Measurements from ENCODE around the gene PLA2R1.

PLA2R1 gene

DNA sequence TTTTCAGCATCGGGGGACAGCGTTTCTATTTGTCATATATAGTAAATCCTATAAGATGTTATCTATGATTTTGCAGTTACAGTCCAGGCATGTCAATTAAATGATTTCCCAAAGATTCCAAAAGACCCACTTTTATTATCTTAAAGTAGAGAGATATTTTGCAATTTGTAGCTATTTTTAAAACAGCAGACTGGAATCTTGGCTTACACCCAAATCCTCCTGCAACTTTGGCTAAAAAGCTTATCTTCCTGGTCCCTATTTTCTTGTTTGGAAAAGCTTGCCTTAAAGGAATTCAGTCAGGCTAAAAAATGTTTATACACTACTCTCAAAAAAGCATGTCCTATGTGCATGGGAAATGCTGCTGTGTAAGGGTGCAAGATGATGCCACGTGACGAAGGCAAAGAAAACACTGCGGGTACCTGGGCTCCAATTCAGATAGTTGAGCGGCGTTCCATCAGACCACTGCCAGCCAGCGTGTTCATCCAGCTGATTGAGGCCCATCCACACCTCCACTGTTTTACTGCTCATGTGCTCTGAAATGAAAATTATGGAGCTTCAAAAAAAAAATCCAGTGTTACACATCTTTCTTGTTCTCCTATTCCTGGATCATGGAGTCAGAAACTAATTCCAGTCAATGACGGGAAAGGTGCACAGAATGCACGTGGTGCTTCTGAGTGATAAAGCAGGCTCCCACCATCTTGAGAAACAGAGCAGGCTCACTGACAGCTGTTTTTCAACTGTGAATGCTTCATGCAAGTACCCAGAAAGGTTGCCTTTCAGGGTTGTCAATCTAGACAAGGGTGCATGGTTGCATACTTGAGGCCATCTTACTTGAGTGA is 33.8 kb downstream of the PLA2R1 start:
- DNase-seq, result no peak

DNA sequence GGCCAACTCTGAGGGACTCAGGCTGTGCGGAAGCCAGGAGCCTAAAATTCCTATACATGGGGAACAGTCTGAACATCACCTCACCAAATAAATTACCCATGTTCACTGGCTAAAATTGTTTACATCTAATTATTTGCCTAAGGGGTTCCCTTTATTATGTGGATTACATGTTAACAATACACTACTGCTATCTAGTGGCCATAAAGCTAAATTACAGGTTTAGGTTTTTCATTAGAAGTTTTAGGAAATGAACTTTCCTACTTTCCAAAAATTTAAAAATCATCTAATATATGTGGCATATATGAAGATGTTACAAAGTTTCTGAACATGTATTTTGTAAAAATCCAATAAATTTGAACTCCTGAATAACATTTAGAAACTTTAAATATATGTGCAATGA is 40.3 kb downstream of the PLA2R1 start:
- no peak for DNase-seq

DNA sequence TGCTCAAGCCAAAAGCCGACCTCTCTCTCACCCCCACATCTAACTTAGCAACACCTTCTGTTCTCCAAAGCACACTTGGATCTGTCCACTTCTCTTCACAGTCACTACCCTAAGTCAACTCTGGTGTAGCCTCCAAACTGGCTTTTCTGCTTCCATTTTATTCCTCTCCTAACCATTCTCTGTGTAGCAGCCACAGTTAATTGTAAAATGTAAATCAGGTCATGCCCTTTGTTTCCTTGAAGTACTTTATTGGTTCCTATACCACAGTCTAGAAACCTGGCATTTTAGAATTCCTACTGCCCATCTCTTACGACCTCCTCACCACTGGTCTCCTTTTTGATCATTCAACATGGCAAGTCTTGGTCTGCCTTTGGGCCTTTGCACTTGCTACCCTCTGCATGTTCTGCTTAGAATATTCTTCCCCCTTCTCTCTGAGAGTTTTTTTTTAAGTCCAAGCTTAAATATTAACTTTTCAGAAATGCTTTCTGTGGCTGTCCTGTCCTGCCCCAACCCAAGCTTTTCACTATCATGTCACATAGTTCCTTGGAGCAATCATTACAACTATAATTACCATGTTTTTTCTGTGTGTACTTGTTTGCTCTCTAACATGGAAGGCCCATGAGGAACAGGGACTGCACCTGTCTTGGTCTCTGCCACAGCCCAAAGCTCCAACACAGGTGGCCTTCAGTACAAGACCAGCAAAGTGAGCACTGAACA is 42.9 kb downstream of the PLA2R1 start:
- no peak for DNase-seq

DNA sequence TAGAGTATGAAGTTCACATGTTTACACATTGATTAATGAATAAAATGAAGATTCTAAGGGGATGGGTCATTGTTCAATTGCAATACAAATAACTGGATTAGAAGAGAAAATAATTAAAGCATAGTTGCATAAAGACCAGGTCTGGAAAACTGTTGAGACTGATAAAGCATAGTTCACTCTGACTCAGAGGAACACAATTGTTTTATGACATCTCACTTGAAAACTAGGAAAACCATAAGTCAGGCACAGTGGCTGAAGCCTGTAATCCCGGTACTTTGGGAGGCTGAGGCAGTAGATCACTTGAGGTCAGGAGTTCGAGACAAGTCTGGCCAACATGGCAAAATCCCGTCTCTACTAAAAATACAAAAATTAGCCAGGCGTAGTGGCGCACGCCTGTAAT is 46.7 kb downstream of the PLA2R1 start:
- DNase-seq, result no peak

DNA sequence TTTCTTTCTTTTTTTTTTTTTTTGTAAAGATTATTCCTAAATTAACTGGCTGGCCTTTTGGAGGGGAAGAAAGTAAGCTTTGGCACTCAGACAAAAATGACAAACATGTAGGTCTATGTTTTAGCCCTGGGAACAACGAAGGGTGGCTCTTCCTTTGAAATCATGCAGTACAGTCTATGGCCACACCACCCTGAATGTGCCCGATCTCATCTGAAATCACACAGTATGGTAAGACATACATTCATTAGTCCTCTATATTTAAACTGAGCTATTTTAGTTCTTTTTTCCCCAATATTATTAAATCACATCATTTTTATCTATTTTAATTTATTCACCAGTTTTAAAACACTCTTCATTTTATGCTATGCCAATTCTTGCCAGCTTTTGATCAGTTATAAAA is 48.2 kb downstream of the PLA2R1 start:
- no peak for DNase-seq

DNA sequence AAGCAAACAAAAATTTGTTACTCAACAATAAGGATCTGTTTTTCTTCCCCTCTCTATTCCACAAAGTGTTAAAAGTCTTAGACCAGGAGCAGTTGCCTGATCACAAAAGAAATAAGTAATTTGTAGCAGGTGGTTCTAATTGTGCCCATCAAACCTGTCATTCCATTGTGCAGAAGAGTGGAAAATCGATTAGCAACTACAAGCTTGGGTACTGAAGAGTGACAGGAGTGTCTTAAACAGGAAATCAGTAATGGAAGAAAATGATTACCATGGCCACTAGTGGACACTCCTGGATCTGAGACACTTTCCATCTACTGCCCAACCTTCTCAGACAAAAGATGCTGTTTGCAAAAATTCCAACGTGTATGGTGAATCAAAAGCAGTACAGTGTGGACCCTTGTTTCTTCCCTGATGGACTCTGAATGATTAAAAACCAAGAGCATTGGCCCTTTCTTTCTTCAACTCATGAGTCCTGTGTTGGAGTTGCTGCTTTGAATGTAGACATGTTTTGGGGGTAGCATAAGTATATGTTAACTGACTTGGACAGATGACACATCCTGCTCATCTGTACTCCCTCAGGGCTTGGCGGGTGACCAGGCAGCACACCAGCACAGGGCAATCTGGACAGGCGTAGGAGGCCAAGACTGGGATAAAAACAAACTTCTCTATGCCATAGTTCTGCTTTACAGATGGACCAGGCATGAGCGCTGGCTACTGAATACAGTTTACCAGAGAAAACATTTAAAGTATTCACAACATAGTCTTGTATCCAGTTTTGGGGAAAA is 51.9 kb downstream of the PLA2R1 start:
- no peak for DNase-seq

DNA sequence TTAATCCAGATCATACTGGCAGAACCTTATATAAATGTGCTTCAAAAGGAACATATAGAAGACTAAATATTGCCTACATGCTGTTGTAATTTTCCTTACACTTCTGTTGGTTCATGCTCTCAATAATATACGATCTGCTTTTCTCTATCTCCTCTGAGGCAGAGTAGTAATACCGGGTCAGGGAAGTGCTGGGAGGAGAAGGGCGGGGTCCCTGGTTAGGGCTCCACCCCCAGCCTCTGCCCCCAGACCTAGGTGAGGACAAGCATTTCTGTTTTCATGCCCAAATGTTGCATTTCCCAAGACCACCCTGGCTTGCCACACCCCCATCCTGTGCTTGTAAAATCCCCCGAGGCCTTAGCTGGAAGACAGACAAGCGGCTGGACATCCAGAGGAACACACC is 55.3 kb downstream of the PLA2R1 start:
- DNase-seq, result no peak

DNA sequence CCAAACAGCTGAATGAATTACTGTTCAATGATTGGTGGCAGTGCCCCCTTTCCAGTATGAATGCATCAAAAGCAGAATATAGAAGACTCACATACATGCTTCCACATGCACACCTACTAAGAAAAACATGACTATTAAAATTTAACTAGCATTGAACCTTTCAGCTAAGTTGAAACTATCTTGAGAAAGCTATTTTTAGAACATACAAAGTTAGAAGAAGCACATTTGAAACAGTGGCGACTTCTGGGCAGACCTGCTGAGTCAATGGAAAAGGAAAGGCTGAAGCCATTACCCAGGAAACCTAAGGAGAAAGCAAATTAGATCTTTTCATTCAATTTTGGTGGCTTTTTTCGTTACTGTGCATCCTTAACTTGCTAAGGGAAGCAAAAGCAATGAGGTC is 55.9 kb downstream of the PLA2R1 start:
- no peak for DNase-seq

DNA sequence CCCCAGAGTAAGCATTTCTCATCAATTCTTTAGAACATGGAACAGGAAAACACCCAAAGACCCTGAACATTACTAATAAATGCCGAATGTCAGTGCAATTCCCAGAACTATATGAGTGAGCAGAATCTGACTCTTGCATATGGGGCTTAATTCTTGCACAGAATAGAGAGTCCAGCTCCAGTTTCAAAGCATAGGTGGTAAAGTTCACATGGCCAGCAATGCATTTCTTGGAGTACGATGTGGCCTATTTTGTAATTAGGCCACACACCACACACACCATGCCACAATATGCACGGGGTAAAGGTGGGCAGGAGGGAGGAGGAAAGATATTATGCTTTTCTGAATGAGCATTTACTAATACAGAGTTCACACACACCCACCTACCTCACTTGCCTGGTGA is 56.5 kb downstream of the PLA2R1 start:
- no peak for DNase-seq

DNA sequence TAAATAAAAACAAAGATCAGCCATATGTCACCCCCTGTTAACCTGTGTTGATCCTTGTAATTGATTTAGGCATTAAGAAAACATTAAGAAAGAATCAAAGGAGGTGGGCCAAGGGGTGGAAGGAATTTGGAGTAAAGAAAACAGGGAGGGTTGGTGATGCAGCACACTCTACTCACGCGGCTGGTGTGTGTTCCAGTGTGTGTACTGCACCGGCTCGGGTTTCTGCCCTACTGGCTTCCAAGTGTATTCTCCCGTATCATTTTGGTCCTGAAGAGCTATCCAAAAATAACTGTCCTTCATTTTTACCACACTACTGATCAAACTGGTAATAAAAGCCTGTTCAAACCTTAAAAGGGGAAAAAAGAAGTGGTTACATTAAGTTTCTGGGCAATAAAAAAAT is 56.9 kb downstream of the PLA2R1 start:
- DNase-seq, result no peak

DNA sequence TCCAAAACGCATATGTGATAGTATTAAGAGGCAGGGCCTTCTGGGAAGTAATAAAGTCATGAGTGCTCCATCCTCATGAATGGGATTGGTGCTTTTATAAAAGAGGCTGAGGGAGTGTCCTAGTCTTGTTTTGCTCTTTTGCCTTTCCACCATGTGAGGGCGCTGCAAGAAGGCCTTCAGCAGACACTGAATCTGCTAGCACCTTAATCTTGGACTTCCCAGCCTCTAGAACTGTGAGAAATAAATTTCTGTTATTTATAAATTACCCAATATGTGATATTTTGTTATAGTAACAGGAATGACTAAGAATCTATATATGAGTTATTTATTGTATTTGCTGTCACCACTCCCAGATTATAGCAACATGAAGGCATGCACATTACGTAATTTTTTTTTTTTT is 63.5 kb downstream of the PLA2R1 start:
- DNase-seq, result no peak

DNA sequence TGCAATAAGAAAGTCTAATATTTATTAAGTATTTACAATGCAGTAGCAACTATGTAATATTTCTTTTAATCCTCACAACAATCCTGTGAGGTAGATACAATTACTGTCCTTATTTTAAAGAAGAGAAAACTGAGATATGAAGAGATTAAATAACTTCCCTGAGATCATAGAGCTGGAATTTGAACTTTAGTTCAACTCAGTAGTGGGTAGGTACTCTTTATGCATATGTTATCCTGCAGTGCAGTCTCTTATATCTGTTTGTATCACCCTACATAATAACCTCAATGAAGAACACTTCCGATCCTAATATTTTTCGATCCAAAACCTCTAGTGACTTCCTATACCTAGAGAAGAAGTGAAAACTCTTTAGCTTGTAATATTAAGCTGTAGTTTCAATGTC is 64.2 kb downstream of the PLA2R1 start:
- DNase-seq, result no peak

DNA sequence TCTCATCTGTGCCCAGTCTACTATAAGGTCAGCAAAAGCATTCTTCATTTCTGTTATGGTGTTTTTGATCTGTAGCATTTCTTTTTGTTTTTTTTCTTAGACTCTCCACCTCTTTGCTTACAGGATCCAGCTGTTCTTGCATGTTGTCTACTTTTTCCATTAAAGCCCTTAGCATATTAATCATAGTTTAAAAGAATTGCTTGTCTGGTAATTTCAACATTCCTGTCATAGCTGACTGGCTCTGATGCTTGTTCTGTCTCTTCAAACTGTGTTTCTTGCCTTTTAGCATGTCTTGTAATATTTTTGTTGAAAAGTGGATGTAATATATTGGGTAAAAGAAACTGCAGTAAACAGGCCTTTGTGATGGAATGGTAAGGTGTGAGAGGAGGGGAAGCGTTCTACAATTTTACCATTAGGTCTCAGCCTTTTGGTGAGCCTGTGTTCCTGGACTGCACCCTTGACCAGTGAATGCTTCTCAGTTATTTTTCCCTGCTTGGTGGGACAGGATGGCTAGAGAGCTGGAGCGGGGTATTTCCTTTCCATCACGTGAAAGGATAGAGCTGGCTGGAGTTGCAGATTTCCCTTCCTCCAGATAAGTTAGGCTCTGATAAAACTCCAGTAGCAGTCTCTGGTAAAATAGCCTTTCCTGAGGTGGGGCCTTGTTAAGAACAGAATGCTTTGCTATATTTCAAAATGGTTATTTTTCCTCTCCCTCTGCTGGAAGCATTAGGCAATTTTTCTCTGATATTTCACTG is 65.4 kb downstream of the PLA2R1 start:
- DNase-seq, result no peak

DNA sequence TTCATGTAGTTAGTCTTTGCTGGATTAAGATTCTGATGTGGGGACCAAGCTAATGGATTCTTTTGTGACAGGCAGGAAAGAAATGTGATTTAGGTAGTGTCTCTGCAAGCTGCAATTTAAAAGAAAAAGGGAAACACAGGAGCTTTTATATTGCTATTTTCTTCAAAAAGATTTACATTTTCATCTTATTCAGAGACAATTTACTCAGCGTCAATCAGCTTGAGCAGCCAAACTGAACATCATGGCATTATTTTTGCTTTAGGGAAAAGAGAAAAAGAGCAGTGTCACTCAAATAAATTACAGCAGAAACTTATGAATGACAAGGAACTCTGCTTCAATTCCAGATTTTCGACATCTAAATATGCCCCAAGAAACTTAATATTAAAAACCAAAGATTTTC is 67.4 kb downstream of the PLA2R1 start:
- no peak for DNase-seq

DNA sequence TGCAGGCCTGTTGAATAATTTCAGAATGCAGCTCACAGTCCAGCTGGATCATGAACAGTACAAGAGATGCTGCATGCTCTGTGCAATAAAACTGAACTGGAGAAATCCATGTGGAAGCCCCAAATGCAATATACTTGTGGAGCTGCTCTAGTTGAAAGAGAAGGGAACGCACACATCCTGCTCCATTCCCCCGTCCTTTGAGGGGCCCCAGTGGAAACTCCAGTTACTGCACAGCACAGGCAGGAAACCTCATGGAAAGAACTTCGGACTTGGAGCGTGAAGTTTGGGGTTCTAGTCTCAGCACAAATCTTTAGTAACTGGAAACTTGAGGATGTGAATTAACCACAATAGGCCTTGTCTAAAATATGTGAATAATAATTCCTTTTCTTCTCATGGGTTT is 73.2 kb downstream of the PLA2R1 start:
- DNase-seq, result no peak

DNA sequence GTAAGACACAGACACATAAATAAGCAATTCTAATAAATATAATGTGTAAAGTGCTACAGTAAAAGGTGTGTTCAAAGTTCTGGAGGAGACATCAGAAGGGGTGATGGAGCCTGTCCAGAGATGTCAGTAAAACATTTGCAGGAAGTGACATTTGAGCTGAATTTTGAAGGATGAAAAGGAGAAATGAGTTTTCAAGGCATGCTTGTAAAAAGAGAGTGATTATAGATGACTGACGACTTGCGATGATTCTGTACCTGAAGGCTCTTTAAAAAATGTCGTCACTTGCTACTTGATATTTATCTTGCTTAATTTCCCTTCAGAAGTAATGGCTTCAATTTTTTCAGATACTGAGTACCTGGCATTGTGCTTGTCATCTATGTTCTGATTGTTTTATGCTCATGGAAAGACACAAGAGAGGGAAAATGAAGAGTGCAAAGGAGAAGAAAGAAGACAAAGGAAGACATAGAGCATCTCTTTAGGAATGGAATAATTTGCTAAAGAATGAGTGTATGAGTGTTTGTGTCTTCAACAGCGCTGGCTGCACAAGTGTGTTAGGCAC is 73.9 kb downstream of the PLA2R1 start:
- DNase-seq, result no peak

DNA sequence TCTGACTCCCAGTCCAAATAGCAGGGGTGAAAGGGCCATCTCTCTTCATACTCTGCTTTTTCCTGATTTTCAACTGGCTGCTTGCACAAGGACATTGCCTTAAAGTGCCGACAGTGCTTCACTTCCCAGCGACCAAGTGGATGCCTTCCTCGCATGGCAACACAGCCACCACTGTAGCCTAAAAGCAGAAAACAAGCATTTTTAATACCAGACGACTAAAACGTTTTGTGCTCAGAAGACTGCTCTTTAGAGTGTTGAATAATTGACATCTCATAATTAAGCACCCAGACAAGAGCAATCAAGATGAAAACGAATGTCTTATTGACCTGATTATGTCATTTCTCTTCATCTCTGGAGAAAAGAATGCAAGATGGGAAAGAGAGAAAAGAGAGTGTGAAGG is 75.2 kb downstream of the PLA2R1 start:
- no peak for DNase-seq

DNA sequence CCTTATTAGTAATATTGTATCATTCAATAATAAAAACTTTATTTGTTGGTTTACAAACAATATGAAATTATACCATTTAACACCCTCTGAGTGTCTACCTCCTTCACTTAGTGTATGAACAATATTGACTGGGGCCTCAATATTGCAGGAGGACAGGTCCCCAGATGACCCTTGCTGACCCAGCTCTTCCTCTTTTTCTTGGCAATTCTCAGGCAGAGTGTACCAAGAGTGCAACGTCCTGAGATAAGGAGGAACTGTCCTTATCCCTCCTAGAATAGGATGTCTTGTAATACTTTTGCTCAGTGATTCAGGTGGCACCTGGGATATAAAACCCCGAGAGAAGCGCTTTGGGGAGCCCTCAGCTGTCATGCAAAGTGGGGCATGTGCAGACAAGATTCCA is 76.8 kb downstream of the PLA2R1 start:
- DNase-seq, result no peak

DNA sequence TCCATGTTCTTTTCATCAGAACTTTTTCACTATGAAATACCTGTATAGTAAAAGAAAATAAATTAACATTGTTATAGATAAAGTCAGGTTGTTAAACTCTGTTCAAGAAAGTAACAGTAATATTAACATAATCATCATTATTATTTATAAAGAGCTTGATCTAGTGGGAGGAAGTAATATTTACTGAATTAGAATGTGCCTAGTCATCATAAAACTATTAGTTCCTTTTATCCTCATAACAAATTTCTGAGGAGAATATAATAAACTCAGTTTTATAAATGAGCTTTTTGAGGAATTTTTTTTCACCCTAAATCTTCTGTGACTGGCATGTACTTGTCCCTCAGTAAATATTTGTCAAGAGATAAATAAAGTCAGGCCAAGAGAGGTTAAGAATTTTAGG is 78.4 kb downstream of the PLA2R1 start:
- no peak for DNase-seq

DNA sequence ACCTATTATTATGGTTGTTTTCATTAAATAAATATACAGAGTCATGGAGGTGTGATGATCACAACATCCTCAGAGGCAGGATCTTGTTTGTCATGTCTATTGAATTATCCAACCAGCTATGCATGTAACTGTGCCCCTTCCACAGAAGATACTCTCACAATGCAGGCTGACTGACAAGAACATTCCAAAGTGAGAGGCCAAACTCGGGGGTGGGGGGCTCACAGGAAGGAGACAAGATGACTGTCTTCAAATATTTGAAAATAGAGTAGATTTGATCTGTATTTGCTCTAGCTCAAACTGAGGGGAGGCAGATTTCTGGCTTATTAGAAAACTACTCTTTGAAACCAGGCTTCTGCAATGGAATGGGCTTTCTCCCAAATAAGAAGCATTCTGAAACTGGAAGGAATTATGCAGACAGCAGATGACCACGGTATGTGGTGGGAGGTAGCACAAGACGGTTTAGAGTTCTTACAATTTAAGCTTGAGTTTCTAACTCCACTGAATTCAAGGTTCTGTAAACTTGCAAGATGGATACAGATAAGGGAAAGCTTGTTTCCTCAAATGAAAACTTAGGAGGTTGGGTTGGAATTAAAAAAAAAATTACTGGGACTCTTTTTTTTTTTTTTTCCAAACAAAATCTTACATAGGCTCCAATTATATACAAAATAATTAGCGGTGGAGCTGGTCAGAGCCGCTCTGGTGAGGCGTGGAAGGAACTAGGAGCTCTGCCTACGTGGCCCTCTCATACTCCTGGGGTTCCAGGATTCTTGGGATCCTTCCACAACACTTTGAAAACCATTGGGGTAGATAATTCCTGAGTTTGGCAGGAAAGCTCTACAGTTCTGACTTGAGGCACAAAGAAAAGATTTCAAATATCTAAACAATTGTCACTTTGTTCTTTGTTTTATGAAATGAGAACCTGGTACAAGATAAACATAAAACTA is 79.3 kb downstream of the PLA2R1 start:
- DNase-seq, result no peak

DNA sequence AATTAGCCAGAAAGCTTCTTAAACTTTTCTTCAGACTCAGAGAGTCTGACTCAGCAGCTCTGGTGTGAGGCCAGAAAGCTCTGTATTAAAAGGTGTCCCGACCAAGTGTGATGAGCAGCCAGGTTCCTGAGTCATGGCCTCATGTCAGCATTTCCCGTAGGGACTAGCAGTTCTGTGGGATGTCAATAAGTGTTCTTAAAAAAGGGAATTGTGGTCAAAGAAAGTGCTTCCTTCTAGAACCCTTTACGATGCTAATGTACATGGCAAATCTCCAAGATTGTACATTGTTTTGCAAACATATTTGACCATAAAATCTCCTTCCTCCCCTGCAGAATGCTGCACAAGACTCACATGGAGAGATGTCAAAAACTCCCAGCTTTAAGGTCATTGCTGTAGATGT is 80.1 kb downstream of the PLA2R1 start:
- DNase-seq, result peak; percentile 6

Data from DMS79 treated with DMSO at 0.1 percent for 48 hours (cell line).